CD1c-positive myeloid dendritic cell (primary cell): ENCODE measurements around the gene DDRGK1.
"Not testable (repeated sequence)": the region's sequence is repeated elsewhere in the genome, so short reads cannot be mapped to it uniquely, and the experiment has no call there.

ENCODE experiments used
- DNase-seq: peaks from one replicate; pipeline ENCODE4 v3.0.0-alpha.2; 2016; ENCODE audit errors: extremely low spot score

DDRGK1 gene

GRCh38 chr20:3183896-3184612 lies 20.4 kb downstream of the DDRGK1 start:
- no peak for DNase-seq

GRCh38 chr20:3182429-3182828 lies 22.1 kb downstream of the DDRGK1 start:
- not testable (repeated sequence) for DNase-seq

- no peak for DNase-seq
Observed at GRCh38 chr20:3181270-3181669, 23.2 kb downstream of the DDRGK1 start.

GRCh38 chr20:3180319-3180718 lies 24.2 kb downstream of the DDRGK1 start:
- no peak for DNase-seq

- no peak for DNase-seq
Observed at GRCh38 chr20:3177746-3178485, 26.6 kb downstream of the DDRGK1 start.

GRCh38 chr20:3175270-3175669 lies 29.2 kb downstream of the DDRGK1 start:
- no peak for DNase-seq

GRCh38 chr20:3174442-3175261 lies 29.8 kb downstream of the DDRGK1 start:
- DNase-seq: no peak

GRCh38 chr20:3173610-3174441 lies 30.7 kb downstream of the DDRGK1 start:
- peak; percentile 89 for DNase-seq

GRCh38 chr20:3172933-3173609 lies 31.4 kb downstream of the DDRGK1 start, which contains the start of gene LZTS3:
TSS of gene LZTS3 (minus strand) at chr20:3173549. CDS start at chr20:3167163, 6,386 bp downstream.
- peak; percentile 73 for DNase-seq

- DNase-seq: no peak
Observed at GRCh38 chr20:3172126-3172932, 32.2 kb downstream of the DDRGK1 start.

GRCh38 chr20:3171391-3172125 lies 32.9 kb downstream of the DDRGK1 start:
- DNase-seq: no peak

GRCh38 chr20:3168829-3169590 lies 35.5 kb downstream of the DDRGK1 start:
- DNase-seq: no peak

- no peak for DNase-seq
Observed at GRCh38 chr20:3168079-3168828, 36.2 kb downstream of the DDRGK1 start.

GRCh38 chr20:3167738-3168078 lies 36.8 kb downstream of the DDRGK1 start:
- no peak for DNase-seq

GRCh38 chr20:3166913-3167342 lies 37.6 kb downstream of the DDRGK1 start:
- no peak for DNase-seq

- no peak for DNase-seq
Observed at GRCh38 chr20:3166338-3166912, 38.1 kb downstream of the DDRGK1 start.
